GM21786 (cell line): ENCODE measurements around the gene RSRC1.
"Not testable (repeated sequence)": the region's sequence is repeated elsewhere in the genome, so short reads cannot be mapped to it uniquely, and the experiment has no call there.

Experiments used
- ATAC-seq: cut with Tn5 transposase; IDR thresholded peaks from one replicate; pipeline ENCODE4 v1.9.1; 2021; ENCODE audit not compliant: unreplicated experiment

RSRC1 gene

DNA sequence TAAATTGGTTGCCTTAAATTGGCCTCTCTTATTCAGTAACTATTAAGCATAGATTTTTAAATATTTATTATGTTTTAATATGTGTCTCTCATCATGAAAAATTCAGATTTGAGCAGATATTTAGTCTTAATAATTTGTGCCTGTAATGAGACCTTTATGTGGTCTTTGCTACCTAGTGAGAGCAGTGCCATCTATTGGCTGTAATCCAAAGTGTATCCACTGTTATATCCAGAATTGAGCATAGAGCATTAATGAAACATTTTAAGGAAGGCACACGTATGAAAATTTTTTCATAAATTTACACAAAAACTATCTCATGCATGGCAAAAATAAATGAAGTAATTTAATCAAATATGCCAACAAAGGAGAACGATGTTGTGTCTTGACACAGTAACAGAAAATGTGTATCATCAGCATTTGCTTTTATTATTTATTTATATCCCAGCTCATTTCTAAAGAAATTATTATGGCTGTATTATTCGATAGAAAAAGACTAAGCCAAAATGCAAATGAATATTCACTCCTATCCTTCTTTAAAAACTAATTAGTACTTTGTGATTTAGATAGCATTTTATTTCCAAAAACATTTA, 203.5 kb downstream of the RSRC1 start:
- ATAC-seq: peak; percentile 54

DNA sequence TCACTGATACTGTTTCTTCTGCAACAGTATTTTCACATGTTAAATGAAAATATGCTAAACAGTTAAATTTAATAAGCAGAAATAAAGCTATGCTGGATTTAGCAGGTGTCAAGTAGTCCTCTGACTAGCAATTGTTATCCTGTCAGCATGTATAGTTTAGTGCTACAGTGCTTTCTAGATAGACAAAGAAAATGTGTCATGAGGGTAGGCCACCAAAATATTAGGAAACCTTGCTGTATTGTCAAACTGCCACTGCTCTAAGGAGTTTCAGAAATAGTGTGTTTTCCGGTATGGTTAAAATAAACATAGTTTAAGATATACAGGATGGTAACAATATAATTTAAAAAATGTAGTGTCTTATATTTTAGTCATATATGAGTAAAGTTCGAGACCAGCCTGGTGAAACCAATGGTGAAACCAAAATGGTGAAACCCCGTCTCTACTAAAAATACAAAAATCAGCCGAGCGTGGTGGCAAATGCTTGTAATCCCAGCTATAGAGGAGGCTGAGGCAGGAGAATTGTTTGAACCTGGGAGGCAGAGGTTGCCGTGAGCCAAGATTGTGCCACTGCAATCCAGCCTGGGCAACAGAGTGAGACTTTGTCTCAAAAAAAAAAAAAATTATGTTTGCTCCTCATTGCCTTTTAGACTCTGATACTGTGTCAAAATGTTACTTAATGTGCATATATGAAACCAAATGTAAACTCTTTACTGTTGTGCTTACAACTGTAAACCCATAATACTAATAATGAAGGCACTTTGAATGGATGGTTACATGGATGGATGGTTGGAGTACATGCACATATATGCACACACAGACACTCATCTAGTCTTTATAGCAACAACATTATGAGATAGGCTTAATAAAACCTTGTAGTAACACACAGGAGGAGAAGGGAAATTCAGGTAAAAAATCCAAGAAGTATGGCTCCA, 204.8 kb downstream of the RSRC1 start:
- no peak for ATAC-seq

DNA sequence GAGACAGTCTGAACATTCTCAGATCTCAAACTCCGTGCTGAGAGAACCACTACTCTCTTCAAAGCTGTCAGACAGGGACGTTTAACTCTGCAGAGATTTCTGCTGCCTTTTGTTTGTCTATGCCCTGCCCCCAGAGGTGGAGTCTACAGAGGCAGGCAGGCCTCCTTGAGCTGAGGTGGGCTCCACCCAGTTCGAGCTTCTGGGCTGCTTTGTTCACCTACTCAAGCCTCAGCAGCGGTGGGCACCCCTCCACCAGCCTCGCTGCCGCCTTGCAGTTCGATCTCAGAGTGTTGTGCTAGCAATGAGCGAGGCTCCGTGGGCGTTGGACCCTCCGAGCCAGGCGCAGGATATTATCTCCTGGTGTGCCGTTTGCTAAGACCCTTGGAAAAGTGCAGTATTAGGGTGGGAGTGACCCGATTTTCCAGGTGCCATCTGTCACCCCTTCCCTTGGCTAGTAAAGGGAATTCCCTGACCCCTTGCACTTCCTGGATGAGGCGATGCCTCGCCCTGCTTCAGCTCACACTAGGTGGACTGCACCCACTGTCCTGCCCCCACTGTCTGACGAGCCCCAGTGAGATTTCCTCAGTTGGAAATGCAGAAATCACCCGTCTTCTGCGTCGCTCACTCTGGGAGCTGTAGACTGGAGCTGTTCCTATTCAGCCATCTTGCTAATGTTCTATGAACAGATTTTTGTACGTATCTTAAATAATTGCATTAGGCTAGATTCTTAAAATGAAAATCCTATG, 220.0 kb downstream of the RSRC1 start:
- ATAC-seq: not testable (repeated sequence)

DNA sequence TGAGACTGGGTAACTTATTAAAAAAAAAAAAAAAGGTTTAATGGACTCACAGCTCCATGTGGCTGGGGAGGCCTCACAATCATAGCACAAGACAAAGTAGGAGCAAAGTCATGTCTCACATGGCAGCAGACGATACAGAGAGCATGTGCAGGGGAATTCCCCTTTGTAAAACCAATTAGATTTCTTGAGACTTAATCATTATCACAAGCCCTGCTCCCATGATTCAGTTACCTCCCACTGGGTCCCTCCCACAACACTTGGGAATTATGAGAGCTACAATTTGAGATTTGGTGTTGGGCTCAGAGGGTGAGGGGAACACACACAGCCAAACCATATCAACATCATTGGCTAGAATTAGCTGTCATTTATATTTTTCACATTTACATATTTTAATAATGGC, 221.0 kb downstream of the RSRC1 start:
- ATAC-seq: no peak

DNA sequence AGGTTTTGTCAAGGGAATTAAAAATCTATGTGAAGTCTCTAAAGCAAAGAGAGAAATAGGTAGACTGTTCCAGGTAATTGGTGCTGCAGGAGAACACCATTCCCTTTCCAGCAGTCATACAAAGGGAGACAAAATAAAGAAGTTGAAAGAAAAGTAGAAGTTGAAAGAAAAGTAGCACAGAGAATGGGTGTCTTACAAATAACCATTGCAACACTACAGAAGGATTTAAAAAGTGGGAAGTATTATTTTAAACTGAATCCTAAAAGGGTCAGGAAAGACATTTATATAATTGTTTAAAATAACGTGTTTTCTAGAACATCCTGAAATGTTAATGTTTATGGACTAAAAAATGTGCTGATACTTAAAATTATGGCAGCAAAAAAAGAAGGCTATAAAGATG, 223.8 kb downstream of the RSRC1 start:
- ATAC-seq: no peak

DNA sequence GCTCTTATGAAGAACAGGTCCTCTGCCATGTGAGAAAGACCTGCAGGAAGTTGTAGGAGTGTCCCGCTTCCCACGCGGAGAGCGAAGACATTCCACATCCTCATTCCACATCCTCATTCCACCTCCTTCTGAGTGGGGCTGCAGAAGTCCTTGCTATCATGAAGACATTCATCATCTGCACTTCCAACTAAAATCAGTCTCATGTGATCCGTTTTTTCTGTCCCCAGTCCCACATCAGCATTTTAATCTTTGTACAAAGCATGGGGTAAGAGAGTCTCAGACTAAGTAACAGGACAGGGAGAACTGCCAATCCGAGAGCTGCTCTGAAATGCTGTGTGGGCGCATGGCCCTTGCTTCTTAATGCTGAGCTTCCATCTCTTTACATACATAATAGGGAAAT, 227.2 kb downstream of the RSRC1 start:
- no peak for ATAC-seq

DNA sequence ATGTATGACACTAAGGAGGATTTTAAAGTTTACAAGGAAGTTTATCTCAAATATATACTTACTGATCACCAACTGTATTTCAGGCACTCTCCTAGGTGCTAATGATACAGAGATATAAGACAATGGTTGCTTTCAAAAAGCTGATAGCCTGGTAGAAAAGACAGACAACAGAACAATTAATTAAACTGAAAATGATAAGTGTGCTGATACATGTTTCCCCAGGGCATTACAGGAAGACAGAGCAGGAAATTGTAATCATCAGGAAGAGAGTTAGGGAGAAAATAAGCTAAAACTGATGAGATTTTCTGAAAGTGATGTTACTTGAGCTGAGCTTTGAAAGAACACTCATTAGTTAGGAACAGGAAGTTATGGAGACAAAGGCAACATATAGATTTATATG, 229.7 kb downstream of the RSRC1 start:
- ATAC-seq: no peak

DNA sequence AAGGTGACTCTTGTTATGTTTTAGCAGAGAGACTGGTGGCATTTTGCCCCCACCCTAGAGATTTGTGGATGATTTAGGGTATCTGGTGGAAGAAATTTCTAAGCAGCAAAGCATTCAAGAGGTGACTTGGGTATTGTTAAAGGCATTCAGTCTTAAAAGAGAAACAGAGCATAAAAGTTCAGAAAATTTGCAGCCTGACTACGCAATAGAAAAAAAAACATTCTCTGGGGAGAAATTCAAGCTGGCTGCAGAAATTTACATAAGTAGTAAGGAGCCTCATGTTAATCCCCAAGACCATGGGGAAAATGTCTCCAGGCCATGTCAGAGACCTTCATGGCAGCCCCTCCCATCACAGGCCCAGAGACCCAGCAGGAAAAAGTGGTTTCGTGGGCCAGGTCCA, 231.1 kb downstream of the RSRC1 start:
- not testable (repeated sequence) for ATAC-seq

DNA sequence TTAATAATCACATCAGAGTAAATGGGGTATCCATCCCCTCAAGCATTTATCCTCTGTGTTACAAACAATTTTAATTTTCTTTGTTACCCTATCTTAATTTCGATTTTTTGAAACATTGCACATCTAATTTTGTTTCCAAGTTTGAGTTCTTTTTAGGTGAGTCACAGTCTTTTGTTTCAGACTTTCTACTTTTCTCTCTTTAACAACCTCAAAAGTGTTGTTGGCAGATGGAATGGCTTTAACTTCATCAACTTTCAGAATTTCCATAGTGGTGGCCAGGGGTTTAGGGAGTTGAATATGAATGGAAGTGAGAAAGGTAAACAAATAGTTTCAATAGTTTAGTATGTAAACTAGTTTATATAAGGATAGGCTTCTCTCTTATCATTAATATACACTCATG, 238.1 kb downstream of the RSRC1 start:
- no peak for ATAC-seq

DNA sequence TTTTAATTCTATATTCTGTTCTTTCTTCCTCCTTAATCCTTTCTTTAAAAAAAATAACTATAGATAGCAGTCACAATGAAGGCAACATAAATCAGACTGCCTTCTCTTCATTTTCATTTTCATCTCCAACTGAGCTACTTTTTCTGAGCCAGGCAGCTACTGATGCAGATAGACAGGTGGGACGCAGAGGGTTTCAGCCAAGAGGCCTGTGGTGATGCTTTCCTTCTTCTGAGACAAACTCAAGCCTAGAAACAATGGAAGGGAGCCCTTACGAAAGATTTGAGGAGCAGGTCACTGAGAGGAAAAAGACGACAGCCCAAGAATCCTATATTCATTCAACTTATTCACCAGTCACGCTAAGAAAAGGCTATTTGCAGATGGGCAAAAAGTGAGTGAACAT, 241.1 kb downstream of the RSRC1 start:
- ATAC-seq: no peak

DNA sequence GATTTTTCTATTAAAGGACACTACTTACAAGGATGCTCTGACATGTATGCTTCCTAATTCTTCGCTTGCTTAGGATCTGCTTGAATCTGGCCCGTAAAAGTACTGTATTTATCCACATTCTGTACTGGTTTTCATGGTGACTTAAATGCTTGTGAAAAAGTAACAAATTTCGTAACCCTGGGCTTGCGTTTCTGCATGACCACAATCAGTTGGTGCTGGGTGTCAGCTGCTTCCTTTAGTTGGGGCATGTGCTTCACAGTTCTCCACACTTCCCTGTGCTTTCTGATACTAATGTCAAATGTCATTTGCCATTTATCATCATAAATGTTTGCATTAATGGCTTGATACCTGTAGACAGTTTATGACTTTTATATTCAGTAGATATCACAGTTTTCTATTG, 242.7 kb downstream of the RSRC1 start:
- ATAC-seq: peak; percentile 40

DNA sequence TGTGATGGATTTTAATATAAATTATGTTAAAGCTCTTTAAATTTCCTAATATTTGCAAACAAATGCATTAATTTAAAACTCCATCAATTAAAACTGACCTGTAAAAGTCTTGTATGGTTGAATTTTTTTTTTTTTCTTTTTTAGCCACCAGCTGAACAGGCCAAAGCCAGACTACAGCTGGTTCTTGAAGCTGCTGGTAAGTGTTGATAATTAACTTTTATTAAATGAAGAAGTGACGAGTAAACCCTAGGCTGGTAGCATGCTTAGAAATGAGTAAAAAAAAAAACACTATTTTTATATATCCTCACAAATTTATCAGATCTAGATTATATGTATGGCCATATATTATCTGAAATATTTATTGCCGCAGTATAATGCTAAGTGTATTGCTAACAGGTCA, 244.8 kb downstream of the RSRC1 start:
- no peak for ATAC-seq

DNA sequence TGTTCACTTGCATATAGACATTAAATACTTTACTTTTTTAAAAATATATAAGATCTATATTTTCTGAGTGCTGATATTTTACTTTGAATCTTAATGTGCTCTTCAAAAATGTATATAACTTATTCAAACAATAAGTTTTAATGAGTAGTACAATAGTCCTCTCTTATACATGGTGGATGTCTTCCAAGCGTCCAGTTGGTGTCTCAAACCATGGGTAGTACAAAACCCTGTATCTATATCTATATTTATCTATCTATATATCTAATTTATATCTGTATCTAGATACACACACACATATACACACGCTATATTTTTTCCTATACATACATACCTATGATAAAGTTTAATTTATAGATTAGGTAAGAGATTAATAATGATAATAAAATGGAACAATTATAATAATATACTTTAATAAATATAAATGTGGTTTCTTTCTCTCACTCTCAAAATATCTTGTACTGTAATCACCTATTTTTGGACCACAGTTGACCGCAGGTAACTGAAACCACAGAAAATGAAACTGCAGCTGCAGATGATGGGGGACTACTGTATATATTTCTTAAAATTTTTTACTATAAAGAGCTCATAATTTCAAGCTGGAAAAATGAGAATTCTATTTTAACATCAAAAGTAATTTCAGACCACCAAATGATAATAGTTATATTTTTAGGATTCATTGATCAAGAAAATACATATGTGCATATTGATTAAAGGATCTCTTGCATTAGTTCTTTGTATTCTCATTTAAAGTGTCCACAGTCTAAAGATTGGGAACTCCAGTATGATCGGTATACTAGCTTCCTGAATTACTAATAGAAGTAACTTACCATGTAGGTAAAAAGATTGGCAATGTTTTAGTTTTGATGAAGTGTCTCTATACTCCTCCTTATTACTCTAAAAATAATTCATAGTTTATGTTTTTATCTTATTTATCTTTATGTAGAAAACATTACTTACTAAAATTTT, 246.0 kb downstream of the RSRC1 start:
- ATAC-seq: peak; percentile 95

DNA sequence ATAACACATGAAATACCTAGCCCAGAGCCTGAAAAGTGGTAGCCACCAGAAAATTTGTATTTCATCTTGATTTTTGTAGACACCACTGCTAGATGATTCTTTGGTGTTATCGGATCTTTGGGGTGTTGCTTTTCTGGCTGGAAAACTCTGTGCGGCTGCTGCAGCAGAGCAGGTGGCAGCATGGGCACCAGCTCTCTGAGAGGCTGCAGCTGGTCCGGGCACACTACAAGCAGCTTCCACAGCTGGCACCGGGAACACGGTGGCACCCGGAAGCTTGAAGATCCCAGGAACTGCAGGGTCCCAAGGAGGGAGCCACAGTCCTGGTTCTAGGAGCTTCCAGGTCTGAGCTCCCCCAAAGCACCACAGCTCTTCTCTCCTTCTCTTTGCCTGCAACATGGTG, 249.4 kb downstream of the RSRC1 start:
- no peak for ATAC-seq

DNA sequence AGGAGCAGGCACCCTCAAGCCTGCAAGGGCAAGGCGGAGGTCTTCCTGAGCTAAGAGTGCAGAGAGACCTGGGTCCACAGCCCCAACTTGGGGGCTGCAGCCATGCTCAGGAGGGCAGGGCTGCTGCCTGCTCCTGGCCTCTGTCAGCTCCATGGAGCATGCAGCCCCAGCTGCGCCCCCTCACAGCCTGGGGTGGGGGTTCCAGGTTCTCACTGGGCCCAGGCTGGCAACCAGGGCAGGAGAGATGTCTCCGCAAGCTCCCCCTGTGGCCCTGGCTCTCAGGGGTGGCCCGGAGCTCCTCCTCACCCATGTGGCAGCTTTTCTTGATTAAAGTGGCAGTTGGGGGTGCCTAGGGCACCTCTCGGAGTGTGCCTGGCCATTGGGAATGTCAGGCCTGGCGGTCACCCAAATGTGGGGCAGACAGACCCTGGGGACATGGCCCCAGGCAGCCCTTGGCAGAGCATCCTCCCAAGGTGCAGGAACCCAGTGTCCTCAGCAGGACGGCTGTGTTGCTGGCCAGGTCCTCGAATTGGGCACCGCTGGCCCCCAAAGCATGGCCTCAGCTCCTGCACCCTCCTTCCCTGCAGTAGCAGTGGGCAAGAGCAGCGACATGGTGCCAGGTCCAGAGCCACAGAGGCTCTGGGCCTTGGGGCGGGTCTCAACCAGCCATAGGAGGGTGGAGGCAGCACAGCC, 251.0 kb downstream of the RSRC1 start:
- no peak for ATAC-seq

DNA sequence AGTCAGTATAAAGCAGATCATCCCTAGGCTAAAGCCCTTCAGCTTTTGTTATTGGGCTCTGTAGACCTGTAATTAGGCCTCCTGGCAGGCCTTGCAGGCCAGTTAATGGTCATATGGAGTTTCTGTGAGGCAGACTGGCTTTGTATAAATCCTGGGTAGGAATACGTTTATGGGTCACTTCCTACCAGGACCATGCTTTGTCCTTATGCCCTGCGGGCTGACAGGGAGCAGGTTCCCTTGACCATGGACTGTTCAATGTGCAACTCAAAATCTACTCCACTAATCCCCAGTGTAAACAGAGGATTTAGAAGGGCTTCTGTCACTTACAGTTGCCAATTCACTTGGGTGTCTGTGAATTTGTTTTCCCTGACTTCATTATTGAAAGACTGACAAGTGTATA, 258.4 kb downstream of the RSRC1 start:
- ATAC-seq: no peak

DNA sequence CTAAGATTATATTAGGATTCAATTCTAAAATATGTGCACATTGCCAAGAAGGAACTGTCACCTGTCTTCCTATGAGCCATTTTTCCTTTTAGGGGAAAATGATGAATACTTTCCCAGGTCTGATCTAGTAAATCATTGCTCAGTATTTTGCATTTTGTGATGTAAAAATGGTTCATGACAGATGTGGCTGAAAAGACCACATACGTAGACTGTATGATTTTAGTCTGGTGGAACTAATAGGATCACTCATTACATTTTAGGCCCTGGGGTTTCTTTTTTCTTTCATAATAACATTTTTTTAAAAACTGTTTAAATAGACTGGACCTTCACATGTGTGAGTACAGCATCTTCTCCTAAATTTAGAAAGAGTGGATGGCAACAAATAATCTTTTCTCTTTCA, 259.4 kb downstream of the RSRC1 start:
- ATAC-seq: no peak

DNA sequence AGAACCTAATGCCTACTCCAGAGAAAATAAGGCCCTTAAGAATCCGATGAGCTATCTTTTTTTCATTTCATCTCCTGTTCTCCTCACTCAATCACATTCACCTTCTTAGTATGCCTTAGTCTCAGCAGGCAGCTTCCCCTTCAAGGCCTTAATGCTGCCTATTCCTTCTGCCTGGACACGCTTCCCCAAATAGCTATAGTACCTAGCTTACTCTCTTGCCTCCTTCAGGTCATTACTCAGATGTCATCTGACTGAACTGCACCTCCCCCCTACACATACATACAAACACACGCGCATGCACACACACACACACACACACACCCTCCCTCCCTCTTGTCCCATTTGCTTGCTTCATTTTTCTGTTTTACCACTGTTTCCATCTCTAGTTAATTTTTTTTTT, 269.6 kb downstream of the RSRC1 start:
- no peak for ATAC-seq

DNA sequence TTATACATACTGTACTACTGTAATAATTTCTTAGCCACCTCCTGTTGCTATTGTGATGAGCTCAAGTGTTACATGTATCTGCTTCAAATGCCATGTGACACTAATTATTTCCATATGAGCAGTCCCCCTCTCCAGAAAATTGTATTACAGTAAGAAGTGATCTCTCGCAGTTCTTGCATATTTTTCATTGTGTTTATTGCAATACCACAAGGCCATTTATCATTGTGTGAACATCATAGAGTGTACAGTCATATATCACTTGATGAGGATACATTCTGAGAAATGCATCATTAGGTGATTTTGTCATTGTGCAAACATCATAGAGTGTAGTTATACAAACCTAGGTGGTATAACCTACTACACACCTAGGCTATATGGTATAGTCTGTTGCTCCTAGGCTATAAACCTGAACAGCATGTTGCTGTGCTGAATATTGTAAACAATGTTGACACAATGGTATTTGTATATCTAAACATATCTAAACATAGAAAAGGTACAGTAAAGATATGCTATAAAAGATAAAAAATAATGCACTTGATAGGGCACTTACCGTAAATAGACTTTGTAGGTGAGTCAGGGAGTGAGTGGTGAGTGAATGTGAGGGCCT, 271.5 kb downstream of the RSRC1 start:
- ATAC-seq: no peak

DNA sequence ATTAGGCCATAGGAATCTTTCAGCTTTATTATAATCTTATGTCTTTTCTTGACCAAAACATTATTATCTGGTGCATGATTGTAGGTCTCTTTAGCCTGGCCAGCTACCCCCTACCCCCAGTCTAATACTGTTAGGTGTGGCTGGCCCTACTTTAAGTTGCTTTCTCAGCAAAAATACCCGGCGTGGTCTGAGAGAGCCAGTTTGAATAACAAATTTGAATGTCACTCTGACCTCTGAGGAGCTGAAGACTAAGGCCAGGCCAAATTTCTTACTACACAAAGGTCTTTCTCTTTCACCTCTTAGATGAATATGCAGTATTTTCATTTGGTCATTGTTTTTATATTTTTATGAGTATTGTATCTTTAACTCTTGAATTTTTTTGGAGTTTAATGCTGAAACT, 272.6 kb downstream of the RSRC1 start:
- no peak for ATAC-seq
